H4 (cell line): ENCODE results near the gene PHF21B. TPM values are rescaled to one million over a fixed set of nuclear protein-coding genes. Genes with fewer than 3 reads are reported as not detected.

Source experiments
- DNase-seq: peaks from one replicate; pipeline ENCODE4 v3.0.0-alpha.2; 2015; ENCODE audit warnings: low spot score
- total RNA-seq: library from RNA; depleted of rRNA; stranded (reverse); fragments of >200 nt; shearing (Covaris generic); gene quantifications from 2 replicates; pipeline ENCODE4 v1.2.3, GENCODE V29; 2014

The PHF21B gene
- total RNA-seq, 1 experiment from 2014 or later = 0.66 TPM

DNA sequence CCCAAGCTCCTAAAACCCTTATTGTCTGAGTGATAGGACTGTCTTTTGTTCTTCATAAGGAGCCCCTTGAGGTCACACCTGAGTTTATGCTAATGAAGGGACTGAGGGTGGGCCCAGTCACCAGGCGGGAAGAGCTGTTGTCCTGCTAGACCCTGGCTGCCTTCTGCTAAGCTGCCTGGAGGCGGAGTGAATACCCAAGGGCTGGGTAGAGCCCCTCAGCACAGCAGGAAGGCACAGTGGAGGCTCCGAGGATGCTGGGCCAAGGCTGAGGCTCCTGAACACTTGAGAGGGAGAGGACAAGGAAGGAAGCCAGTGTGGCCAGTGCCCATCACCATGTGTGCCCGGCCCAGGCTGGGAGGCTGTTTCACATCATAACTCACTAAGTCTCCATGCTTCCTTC, 4.8 kb upstream of the PHF21B start:
- DNase-seq = no peak

GRCh38 chr22:45013138-45013537, 3.3 kb upstream of the PHF21B start:
- no peak for DNase-seq

DNA sequence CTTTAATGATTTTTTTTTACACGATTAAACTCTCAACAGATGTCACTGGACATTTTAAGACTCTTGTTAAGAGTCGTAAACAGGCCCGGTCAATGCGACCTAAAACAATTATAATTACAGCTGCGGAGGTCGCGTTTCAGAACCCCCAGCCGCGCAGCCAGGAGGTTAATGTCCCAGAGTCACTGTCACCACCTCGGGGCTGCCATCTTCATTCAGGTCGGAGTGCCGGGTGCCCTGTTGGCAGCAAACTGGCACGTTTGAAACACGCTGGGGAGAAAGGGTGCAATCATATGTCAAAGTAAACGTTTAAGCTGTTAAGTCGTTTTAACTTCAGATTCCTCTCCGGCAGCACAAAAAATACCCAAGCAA, 711 bp upstream of the PHF21B start:
- DNase-seq = no peak

GRCh38 chr22:45008751-45009605, 827 bp downstream of the PHF21B start:
- DNase-seq = no peak

- DNase-seq = no peak
Observed at GRCh38 chr22:45008186-45008681, 1.6 kb downstream of the PHF21B start.

GRCh38 chr22:45007391-45008185, 2.2 kb downstream of the PHF21B start:
- no peak for DNase-seq

- DNase-seq = no peak
Observed at GRCh38 chr22:45006964-45007390, 2.8 kb downstream of the PHF21B start.

- no peak for DNase-seq
Observed at GRCh38 chr22:45006111-45006963, 3.5 kb downstream of the PHF21B start.

GRCh38 chr22:45001653-45002052, 8.2 kb downstream of the PHF21B start:
- no peak for DNase-seq

- no peak for DNase-seq
Observed at GRCh38 chr22:45000330-45000729, 9.5 kb downstream of the PHF21B start.

GRCh38 chr22:44999687-45000086, 10.1 kb downstream of the PHF21B start:
- DNase-seq = no peak

GRCh38 chr22:44999231-44999630, 10.6 kb downstream of the PHF21B start:
- no peak for DNase-seq

DNA sequence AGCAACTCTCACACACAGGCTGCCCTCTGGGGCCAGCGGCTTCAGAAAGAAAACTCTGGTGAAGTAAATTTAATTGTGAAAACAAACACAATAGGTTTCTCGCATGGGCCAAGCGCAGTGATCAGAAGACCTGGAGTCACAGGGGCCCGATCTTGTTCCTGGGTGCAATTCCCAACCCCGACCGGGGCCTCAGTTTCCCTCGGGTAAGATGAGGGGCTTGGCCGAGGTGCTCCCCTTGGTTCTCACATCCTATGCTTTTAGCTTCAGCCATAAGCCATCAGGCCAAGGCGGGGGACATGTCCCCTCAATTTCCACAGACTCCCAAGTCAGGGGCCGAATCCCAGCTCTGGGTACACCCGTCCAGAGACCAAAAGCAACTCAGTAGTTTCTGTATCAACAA, 11.5 kb downstream of the PHF21B start:
- no peak for DNase-seq

DNA sequence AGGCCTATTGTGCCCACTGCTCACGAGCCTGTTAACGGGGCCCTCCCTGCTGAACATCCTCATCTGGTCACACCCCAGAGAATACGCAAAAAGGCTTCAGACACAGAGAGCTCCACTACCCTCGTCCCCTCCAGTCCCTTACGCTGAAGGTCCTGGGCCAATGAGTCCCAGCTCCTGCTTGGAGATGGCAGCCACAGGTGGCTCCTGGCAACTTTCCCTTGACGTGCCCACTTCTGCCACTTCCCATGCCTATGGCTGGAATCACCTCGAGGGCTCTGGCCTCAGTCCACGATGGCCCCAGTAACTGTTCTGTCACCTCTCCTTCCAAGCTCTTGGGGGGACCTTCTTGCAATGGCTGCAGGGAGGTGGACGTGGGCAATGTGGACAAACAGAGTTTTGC, 12.7 kb downstream of the PHF21B start:
- no peak for DNase-seq

DNA sequence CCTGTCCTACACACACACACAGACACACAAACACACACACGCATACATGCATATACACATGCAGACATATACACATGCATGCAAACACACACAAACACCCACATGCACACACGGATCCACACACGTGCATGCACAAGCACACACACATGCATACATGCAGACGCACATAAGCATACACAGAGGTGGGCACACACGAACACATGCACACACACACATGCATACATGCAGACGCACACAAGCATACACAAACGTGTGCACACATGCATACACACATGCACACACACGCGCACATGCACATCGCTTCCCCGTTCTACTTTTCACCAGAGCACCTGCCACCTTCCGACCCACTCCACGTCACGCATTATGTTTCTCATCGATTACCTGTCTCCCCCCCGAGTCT, 13.2 kb downstream of the PHF21B start:
- DNase-seq = no peak

- no peak for DNase-seq
Observed at GRCh38 chr22:44996120-44996519, 13.7 kb downstream of the PHF21B start.

- DNase-seq = no peak
Observed at GRCh38 chr22:44995715-44996114, 14.1 kb downstream of the PHF21B start.

DNA sequence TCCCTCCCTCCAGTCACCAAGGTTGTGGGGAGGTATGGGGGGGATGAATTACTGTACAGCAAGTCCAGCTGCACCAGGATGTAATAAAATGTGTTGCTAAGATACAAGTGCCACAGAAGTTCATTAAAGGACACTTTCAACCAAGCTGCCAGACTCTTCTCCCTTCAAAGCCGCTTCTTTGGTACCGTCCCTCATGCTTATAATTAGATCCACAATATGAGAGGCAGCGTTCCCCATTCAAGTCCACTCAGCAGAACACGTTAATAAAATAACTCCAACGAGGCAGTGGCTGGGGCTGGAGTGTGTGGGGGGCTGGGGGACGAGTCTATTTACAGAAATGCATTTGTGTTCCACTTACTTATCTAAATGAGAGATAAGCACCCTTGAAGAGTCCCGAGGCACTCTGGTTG, 14.7 kb downstream of the PHF21B start:
- peak; percentile 42 for DNase-seq

DNA sequence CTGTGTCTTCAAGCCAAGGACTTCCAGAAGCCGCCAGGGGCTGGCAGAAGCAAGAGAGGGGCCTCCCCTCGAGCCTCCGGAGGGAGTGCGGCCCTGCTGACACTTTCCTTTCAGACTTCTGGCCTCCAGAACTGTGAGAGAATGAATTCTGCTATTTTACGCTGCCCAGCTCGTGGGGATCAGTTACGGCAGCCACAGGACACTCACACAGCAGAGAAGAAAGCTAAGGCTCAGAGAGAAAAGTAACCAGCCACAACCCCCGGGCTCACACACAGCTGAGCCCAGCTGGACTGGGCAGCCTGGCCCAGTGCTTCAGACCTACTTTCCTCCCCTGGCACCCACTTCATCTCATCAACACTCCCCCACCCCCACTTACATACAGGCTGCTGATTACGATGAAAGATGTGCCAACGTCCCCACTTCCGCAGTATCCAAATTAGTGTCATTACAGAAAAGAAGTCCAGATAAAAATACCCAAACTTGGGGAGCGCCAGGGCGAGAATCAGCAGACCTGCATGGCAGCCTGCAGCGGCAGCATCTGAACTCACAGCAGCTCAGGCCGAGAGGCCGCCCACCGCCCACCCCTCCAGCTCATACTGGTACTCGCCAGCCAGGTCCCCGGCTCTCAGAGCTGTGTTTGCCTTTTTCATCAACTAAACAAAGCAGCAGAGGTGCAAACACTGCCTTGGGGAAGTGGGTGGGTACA, 15.3 kb downstream of the PHF21B start:
- no peak for DNase-seq

GRCh38 chr22:44992166-44992565, 17.6 kb downstream of the PHF21B start:
- DNase-seq = no peak

GRCh38 chr22:44991218-44991617, 18.6 kb downstream of the PHF21B start:
- DNase-seq = no peak
